ENCODE results near the gene ATP5F1E.
"Not testable (repeated sequence)": the region's sequence is repeated elsewhere in the genome, so short reads cannot be mapped to it uniquely, and the experiment has no call there.

The ATP5F1E gene

DNA sequence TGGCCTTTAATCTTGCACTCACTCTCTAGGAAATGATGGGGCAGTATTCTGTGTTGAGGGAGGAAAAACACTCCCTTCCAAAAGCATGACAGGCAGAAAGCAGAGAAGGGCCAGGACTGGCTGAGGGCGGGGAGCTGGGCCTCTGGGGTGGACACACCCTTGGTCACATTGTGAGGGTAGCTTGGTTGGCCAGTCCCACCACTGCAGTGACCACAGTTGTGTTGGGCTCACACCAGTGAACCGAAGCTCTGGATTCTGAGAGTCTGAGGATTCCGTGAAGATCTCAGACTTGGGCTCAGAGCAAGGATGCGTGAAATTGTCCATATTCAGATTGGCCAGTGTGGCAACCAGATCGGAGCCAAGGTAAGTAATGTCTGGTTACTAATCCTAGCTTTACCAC lies 12.9 kb downstream of the ATP5F1E start, which contains the start of gene TUBB1:
TUBB1 (plus strand) TSS at position 213 of the 400 bp plus-strand sequence; CDS start at position 307, 94 bp downstream.
- no peak for DNase-seq

DNA sequence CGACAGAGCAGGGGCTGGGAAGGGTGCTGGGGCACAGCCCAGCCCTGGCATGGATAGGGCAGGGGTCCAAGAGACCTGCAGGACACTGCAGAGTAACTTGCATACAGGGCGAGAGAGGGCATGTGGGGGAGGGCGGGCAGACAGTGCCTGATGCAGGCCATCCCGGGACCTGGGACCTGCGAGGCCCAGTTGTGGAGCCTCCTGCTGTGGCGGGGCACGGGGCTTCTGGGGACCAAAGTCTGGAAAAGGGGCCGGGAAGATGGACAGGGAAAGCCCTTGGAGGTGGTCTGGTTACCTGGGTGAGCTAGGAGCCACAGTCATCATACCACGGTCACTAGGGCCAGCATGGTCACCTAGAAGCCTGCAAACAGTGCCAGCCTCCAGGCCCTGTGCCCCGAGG lies 13.3 kb downstream of the ATP5F1E start:
- no peak for DNase-seq

DNA sequence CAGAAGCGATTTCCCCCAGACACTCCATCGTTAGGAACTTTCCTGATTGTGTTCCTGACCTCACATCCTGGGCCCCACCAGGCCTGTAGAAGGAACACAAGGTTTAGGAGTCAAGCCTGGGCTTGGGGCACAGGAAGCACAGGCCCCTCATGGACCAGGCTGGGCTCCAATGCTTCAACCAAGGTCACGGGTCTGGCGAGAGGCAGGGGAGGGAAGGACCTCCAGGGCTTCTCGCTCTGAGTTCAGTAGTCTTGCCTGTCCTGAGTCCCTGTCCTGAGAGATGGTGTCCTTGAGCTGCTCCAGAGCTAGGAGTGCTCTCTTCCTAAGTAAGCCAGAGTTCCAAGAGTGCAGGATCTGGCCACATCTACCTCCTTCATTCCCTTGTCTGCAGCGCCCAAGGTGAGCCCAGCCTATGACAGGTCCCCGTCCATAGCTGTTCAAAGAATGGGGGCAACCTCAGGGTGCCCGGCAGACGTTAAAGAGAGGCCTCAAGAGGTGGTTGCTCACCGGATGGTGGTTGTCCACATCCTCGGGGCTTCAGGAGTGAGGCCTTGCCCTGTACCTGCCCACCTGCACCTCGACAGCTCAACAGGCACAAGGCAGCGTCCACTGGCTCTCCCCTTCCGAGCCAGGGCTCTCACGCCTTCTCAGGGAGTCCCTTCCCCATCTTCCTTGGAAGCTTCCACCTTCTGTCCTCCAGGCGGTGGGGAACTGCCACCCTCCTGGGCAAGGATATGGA lies 14.5 kb downstream of the ATP5F1E start:
- DNase-seq = no peak

DNA sequence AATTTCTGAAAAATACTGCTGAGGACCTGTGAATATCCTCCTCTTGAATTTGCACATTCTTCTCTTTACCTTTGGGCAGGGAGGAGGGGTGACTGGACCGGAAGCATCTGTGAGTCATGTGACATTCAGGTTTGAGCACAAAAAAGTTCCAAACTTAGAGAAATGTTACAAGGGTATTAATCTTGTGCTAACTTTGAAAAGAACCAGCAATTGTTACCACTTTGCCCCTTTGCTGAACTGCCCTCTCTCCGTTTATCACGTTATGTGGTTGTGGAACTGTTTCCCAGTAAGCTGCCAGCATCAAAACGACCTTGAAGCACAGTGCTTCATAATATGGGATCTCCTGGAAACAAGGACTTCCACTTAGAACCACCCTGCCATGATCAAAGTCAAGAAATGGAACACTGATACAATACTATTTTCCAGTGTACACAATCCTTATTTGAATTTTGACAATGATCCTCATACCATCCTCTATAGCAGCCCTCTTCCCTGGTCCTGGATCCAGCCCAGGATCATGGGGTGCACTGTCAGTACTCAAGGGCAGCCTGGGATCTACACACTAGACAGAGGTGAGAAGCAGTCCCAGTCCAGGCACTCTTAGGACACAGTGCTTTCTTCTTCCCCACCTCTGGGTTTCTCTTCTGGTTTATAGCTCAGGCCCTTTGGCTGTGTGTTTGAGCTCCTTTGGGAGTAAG lies 15.2 kb downstream of the ATP5F1E start:
- DNase-seq = no peak

DNA sequence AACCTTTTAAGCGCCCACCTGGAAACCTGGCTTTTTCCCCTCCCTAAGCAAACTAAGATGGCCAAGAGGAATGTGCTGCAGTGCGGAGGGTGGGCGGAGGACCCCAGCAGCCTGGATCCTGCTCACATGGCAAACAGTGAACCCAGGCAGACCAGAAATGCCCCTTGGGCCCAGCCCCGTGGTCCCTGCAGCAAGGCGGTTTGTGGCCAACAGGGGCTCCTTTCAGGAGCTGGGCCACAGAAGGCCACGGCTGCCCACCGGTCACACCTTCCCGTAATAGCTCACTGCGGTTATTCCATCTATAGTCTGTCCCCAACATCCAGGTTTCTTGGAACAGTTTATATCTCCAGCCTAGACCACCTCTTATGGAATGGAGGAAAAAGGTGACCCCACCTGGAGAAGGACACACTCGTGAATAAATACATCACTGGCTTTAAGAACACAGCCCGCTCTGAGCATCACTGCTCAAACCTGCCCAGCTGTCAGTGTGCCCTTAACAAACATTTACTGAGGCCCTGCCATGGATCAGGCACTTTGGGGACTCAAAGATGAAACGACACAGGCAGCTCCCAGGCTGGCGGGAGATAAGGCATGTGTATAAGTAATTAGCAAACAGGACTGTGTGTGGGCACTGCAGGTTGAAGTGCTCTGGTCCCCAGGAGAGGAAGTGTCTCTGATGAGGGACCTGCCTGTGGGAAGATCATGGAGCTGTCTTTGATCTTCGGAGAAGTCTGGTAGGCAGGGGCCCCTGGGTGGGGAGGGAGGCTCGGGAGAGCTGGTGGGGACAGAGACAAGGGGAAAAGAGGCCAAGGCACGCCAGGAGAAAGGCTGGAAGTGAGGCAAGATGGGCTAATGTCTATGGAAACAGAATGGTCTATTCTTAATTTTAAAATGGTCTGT lies 16.1 kb downstream of the ATP5F1E start:
- DNase-seq = no peak

DNA sequence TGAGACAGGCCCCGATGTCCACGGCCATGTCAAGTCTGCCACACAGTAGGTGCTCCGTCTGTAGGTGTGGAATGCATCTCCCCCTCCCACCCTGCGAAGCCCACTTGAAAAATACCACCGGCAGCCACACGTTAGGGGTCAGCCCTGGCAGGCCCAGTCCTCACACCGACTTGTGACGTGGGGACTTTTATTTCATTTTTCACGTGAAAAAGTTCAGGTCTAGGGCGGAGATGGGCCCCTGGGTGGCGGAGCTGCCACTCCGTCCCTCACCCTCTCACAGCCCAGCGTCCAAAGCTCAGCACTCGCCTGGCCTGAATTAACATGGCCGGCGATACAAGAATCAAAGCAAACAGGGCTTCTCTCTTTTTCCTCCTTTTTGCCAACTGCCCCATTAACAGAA lies 16.7 kb downstream of the ATP5F1E start:
- no peak for DNase-seq

DNA sequence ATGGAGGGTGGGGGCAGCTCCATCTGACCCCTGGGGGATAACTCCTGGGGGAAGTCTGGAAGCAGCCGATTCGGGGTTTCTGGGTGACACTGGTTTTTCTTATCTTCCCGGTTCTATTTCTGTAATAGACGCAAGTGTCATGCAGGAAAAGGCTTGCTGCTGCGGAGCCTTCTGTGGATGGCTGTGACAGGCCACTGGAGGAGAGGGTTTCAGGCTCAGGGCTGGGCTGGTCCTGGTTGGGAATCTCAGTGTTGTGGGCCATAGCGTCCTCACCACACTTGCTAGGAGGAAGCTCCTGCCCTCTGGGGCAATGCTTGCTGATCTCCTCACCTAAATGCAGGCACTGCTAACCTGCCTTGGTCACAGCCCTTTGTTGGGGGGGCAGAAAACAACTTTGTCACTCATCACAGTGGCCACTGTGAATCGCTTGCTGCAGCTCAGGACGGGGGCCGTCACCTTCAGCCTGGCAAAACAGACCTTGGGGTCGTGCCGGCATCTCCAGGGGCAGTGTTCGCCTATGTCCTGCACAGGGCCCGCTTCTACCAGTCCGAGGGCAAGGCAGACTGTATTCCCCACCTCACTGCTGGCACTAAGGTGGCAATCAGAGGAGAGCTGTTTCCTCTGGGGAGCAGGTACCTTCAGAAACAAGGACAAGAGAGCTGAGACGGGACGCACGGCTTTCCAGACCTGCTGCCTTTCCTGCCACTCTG lies 17.3 kb downstream of the ATP5F1E start:
- no peak for DNase-seq

DNA sequence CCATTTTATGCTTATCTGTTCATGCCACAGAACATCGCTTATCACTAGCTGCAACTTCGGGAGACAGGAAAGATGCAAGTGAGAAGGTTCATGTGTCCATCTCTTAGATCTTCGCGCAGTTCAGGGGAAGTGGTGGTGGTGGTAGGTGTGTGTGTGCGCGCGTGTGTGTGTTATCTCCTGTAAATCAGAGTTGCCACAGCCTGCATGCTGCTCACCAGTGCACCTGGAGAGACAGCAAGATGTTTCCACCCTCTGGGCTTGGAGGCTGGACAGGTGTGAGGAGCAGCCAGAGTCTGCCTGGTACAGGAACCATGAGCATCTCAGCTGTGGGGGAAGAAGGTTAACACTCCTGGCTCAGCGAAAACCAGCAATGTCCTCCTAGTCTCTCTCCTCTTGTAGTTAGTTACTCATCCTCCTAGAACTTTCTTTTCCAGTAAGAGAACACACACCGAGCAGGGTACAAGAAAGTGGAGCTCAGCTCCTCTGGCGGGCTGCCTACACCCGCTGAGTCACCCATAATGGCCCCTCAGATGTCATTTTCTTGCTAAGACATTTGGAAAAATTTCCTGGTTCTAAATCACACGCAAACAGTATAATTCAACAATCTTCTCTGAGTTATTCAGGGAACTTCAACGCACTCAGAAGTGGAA lies 18.1 kb downstream of the ATP5F1E start:
- DNase-seq = no peak

DNA sequence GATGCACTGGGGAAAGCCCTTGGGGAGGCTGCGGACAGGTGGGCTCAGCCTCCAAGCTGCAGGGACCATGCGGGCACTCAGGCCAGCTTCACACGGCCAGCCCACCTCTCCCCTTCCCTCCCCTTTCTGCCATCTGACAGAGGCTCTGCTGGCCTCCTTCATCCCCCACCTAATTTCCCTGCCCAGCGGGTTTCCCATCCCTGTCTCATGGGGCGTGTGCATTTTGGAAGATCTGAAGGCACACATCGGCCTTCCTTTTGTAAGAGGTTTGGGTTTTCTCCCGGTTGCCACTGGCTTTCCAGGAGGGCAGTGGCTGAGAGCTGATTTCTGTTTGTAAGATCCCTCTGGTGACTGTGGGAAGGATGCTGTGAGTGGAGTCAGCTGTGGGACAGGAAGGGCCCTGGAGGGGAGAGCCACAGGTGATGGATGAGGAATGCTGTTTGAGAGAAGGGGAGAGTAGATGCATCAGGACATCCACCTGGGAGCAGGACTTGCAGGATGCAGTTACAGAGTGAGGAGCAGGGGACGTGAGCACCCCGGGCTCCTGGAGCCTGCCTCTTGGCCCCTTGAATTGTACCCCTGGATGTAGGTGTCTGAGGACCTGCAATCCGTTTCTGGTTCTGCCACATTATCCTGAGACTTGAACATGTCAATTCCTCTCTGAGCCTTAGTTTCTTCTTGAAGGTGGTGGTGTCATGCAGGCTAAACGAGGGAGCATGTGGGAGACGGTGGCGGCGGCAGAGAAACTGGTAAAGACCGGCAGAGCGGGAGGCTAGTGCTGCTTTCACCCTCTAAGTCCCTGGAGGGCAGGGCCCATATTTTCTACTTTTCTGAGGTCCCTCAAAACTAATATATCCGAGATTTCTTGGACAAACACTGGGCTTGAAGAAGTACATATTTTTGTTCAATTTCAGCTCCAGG lies 18.8 kb downstream of the ATP5F1E start:
- DNase-seq = no peak

DNA sequence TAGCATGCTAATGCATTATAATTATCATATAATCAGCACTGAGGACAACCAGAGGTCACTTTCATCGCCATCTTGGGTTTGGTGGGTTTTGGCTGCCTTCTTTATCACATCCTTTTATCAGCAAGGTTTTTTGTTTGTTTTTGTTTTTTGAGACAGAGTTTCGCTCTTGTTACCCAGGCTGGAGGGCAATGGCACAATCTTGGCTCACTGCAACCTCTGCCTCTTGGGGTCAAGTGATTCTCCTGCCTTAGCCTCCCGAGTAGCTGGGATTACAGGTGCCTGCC lies 20.3 kb downstream of the ATP5F1E start:
- not testable (repeated sequence) for DNase-seq

DNA sequence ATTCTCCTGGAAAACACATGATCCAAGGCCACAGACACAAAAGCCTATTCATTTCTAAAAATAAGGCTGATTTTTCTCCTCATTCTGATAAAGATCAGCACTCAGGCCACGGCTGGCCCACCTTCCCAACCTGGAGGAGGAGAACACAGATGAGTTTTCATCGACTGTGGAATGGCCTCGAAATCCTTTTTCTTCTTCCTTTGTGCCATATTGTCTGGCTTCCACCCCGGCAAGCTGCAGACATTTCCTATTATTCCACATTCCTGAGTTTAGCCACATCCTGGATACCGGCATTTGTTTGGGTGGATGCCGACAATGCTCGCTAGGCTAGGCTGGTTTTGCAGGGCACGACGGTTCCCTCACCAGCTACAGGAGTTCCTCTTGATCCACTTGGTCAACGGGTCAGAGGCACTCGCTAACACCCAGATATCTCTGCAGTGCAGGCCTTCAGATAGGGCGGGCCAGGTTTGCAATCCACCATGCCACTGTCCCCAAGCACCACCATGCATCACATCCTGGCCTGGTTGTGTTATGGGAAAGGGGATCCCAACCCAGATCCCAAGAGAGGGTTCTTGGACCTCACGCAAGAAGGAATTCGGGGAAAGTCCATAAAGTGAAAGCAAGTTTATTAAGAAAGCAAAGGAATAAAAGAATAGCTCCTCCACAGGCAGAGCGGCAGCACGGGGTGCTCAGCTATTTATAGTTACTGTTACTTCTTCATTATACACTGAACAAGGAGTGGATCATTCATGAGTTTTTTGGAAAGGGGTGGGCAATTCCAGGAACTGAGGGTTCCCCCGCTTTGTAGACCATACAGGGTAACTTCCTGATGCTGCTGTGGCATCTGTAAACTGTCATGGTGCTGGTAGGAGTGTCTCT lies 20.9 kb downstream of the ATP5F1E start:
- DNase-seq = no peak

DNA sequence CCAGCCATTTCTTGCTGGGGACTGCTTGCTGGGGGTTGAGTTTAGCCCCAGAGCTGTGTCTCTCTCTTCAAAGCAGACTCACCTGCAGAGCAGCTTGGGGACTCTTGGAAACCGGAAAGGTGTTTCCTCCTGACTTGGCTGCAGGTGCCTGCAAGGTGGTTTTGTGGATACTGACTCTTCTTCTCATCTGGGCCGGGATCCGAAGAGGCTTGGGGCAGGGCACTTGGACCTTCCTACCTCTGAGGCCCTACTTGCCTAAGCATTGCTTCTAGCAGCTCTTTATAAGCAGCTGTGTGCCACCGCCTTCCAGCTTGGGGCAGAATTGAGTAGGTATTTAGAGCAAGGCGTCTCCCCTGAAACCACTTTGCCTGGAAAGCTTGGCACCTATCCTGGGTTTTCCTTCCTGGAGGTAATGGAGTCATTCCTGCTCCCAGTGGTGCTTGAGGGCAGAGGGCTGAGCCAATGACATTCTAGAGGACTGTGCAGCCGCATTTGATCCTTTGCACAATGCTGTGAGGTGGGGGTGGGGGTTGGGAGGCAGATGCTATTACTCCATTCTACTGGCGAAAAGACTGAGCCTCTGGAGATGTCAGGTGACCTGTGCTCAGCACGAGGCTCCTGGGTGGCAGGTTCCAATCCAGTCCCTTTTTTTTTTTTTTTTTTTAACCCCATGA lies 21.7 kb downstream of the ATP5F1E start:
- DNase-seq = no peak

DNA sequence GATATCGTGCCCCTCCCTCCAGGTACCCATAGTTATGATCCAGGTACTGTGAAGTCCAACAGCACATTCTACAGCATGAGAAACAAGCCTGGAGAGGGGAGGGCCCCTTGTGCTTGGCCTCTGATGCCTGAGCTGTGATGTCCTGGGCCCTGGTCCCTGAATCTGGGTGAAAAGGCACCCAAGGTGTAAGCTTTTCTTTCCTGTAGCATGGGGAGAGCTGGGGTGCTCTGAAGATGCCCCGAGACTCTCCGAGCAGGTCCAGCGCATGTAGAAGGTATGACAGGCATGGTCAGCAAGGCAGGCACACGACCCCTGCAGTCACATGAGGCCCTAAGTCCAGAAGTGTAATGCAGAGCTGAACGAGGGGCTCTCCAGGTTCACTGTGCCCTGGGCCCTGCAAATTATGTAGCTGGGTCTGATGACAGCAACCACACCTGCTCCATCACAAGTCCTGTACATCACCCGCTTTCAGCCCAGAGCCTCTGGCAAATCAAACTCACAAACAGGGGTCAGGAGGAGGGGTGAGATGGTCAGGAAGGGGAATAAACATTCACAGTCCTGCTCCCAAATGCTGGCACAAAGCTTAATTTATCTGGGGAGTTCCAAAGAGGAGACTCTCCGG lies 23.3 kb downstream of the ATP5F1E start:
- DNase-seq = no peak

DNA sequence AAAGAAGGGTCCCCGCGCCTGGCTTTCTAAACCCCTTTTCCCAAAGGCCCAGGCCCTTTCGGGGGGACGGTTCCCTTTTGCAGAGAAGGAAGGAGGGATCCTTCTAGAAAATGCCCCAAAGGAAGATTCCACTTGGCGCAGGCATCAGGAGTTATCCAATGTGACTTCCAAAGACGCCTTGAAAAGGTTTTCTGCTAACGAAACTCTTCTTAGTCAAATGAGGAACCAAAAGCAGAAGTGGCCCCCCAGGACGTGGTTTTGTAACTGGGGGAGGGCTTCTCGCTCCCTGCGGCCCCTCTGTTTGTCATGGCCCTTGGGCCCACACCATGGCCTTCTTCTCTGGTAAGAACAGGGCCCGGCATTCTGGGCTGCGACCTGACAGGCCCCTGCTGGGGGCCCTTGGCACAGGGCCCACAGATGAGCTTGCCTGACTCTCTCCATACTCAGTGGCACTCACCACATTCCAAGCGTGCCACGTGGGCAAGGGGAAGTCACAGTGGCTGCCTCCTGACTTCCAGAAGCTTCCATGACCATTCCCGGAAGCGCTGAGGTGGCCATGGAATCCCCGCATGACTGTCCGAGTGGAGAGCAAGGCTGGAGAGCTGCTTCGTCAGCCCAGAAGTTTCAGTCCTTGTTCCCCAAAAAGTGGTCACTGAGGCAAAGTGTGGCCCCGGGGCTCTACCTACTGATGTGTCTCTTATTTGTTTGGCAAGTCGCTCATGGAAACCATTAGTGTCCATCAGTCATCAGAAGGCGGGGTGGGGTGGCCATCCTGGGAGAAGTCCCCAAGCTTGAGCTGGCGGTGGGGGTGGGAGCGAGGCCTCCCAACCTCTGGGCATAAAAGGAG lies 24.2 kb downstream of the ATP5F1E start:
- DNase-seq = peak in 9 of 14 donors; percentile 18 to 69 (median 51)

DNA sequence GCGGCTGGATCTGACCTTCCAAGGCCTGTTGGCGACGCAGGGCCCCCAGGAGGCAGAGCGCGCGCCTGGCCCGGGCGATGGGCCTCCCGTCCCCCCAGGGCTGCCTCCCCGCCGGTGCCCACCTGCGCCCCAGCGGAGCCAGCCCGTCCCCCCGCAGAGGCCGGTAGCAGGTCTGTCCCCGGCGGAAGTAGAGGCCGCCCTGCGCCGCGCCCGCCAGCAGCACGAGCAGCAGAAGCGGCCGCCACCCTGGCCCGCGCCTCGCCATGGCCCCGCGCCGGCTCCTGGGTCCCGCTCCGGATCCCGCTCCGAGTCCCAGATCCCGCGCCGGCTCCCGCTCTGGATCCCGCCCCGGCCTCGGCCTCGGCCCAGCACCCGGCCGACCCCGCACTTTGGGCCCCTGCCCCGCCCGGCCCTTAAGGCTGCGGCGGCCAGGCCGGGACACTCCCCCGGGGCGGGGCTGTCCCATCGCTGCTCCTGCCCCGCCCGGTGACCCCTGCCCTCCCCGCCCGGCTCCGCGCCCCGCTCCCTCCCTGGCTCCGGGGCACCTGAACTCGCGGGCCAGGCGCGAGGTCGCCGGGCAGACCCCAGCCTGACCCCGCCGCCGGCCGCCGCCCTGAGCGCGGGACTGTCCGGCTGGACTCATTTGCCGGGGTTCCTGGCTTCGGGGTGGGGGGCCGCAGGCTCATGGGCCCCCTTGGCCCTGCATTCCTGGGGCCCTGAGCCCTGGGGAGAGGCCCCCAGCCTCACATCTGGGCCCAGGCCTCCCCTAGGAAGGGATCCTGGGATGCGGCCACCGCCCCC lies 25.1 kb downstream of the ATP5F1E start, which contains the start of gene CTSZ:
CTSZ (minus strand) TSS at position 391 of the 801 bp plus-strand sequence; CDS start at position 265, 126 bp downstream.
- DNase-seq = peak in 4 of 14 donors; percentile 28 to 57 (median 48)

DNA sequence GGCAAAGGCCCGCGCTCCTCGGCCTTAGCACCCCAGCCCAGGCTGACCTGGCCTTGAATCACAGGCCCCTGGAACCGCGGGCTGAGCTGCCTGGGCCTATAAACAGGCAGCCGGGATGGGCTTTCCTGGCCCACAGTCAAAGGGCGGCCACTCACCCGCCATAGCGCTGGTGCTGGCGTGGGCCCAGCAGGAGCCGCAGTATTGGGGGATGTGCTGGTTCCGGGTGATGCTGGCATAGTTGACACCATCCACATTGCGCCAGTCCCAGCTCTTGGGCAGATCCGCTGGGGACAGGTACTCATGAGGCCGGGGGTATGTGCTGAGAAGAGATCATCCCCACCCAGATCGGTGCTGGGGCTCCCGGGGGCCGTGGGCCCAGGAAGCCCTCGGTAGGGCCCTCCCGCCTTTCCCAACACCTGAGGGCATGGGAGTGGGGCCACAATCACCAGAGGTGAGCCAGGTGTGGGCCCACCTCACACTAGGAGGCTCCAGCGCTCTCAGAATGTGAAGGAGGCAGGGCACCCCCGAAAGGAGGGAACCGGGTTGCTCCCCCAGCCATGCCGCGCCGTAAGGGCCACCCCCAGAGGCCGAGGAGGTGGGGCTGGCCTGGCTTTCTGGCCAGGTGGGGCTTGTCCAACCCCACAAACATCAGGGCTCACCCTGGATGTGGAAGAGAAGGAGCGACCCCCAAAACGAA lies 25.8 kb downstream of the ATP5F1E start:
- peak in 1 of 14 donors; percentile 44 for DNase-seq
